GM18502 (cell line): Measurements from ENCODE around the gene ACAN.

Experiments
- ATAC-seq: cut with Tn5 transposase; IDR thresholded peaks from one replicate; pipeline ENCODE4 v1.9.1; 2021; ENCODE audit warnings: mild to moderate bottlenecking; ENCODE audit not compliant: unreplicated experiment, poor library complexity

ACAN gene

DNA sequence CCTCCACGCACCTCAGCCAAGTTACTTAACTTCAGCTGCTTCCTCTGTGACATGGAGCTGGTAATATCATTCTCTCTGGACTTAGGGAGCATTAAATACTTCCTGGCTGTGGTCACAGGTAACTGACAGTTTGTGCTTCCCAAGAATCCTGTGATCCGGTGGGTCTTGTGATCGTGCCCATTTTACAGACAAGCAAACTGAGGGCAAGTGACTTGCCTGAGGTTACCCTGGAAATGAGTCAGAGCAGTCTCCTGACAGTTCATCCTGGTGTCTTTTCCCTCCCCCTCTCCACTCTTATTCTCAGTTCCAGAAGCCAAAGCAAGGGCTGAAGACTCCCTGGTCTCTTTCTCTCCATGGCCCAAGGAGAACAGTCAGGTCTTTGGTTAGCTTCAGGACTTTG is 35.9 kb downstream of the ACAN start:
- ATAC-seq: no peak

DNA sequence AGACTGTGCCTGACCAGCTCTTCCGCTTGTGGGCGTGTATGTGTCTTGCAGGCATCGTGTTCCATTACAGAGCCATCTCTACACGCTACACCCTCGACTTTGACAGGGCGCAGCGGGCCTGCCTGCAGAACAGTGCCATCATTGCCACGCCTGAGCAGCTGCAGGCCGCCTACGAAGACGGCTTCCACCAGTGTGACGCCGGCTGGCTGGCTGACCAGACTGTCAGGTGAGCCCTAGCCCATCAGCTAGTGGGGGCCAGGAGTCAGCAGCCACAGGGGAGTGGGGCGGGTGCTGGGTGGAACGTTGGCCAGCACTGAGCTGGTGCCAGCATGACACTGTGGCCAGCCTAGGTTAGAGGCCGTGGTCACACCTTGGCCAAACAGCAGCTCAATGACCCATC is 36.7 kb downstream of the ACAN start:
- ATAC-seq: no peak

DNA sequence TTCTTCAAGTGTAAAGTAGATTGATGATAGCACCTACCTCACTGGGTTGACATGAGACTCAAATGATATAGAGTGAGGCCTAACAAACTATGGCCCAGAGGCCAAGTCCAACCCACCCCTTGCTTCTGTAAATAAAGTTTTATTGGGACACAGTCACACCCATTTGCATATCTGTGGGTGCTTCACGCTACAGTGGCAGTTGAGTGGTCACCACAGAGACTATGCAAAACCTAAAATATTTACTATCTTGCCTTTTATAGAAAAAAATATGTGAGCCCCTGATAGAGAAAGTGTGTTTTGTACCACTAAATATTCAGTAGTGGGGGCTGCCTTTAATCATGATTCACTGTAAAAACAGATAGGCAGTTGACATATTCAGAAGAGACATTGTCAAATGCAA is 38.0 kb downstream of the ACAN start:
- no peak for ATAC-seq

DNA sequence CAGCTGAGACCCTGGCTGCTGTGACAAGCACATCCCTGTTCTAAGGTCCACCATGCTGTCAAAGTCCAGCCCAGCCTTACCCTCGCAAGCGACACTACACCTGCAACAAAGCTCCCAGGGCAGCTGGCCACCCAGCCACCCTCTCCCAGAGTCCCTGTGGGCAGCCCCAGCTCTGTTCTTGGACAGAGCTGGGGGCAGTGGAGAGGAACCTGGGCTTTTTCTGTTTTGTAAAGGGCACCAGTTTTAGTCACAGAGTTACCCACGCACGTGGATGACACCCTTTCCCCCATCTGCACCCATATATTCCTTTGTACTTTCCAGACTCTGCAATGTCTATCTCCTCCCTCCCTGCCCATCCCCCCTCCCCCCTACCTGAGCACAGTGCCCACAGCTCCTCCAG is 38.9 kb downstream of the ACAN start:
- ATAC-seq: no peak

DNA sequence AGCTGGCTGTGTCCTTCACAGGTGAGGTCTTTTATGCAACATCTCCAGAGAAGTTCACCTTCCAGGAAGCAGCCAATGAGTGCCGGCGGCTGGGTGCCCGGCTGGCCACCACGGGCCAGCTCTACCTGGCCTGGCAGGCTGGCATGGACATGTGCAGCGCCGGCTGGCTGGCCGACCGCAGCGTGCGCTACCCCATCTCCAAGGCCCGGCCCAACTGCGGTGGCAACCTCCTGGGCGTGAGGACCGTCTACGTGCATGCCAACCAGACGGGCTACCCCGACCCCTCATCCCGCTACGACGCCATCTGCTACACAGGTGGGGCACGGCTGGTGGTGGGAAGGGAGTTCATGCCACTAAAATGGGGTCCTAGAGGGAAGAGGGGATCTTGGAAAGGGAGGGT is 40.1 kb downstream of the ACAN start:
- no peak for ATAC-seq

DNA sequence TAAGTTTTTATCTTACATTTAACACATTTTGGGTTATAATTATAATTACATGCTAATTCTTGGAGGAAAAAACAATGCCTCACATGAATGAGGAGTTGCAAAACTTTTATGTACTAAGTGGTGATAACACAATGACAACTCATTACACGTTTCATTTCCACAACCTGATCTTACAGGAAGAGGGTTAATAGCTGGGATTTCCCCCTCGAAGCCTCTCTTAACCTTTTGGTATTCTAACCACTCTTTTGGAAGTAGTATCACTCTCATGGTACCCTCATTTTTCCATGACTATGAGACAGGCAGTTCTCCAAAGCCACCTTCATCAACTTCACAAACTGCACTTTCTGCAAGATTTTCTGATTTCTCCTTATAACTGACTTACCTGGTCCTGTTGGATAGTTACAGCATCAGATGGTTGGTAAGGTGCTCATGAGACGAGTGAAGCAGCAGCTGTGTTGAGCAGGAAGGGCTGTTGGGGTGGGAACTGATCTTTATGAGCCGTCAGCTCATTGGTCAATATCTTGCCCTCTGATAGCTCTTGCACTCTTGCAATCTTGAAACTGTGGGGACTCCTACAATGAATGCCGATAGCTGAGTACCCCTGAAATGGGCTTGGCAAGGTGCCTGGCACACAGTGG is 41.6 kb downstream of the ACAN start:
- no peak for ATAC-seq

DNA sequence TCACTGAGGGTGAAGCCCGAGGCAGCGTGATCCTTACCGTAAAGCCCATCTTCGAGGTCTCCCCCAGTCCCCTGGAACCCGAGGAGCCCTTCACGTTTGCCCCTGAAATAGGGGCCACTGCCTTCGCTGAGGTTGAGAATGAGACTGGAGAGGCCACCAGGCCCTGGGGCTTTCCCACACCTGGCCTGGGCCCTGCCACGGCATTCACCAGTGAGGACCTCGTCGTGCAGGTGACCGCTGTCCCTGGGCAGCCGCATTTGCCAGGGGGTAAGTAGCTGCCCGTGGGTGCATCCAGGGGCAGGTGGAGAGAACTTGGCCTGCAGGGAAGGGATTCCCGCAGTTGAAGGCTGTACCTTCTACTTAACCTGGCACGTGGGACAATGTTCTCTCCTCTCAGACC is 42.4 kb downstream of the ACAN start:
- no peak for ATAC-seq

DNA sequence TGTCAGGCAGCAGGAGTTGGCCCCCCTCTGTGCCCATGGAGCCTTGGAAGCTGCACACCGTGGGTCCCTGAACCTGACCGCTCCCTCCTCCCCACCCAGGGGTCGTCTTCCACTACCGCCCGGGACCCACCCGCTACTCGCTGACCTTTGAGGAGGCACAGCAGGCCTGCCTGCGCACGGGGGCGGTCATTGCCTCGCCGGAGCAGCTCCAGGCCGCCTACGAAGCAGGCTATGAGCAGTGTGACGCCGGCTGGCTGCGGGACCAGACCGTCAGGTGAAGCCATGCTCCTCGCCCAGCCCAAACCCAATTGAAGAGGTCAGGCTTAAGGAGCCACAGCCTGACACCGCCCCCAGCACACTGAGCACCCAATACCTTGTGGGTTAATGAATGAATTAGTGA is 43.9 kb downstream of the ACAN start:
- ATAC-seq: no peak

DNA sequence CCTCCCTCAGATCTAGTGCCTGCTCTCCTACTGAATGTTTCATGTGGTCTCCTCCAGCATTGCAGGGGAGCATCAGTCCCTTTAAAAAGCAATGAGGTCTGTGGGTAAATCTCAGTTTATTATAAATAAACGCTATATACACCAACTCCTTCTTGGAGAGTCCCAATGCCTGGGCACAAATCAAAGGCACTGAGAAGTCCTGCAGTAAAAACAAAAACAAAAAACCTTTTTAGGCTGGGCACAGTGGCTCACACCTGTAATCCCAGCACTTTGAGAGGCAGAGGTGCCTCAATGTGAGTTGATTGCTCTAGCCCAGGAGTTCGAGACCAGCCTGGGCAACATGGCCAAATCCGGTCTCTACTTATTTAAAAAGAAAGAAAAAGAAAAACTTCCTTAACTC is 45.0 kb downstream of the ACAN start:
- ATAC-seq: no peak

DNA sequence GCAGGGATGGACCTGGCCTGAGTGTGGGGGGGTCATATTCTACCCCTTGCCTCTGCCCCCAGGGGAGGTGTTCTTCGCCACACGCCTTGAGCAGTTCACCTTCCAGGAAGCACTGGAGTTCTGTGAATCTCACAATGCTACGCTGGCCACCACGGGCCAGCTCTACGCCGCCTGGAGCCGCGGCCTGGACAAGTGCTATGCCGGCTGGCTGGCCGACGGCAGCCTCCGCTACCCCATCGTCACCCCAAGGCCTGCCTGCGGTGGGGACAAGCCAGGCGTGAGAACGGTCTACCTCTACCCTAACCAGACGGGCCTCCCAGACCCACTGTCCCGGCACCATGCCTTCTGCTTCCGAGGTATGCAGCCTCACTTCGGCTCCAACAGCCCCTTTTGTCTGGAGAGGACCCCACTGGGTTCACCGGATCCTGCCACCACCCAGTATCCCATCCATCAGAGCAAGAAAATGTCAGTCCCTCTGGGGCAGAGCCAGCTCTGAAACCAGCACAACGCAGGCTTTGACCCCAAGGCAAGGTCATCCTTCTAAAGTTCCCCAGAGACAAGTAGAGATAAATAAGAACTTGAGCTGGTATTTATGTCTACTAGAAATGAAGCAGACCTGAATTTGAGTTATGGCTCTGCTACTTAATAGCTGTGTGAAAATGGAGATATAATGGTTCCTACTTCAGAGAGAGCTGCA is 46.3 kb downstream of the ACAN start:
- ATAC-seq: no peak

DNA sequence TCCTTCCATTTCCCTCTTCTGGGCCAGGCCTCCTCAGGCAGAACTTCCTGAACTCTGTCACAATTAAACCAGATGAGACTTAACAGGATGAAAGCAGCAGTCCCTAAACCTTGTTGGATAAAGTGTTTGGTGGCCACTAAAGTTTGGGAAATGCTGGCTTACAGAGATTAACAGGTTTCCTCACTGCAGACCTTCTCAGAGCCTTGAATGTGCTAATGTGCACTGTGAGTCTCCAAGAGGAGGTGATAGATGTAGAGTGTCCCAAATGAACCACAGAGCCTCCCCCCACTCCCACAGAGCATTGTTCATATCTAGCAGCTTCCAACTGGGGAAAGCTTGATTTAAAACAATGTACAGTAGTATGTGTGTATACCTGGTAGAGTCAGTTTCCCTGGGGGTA is 49.2 kb downstream of the ACAN start:
- ATAC-seq: no peak

DNA sequence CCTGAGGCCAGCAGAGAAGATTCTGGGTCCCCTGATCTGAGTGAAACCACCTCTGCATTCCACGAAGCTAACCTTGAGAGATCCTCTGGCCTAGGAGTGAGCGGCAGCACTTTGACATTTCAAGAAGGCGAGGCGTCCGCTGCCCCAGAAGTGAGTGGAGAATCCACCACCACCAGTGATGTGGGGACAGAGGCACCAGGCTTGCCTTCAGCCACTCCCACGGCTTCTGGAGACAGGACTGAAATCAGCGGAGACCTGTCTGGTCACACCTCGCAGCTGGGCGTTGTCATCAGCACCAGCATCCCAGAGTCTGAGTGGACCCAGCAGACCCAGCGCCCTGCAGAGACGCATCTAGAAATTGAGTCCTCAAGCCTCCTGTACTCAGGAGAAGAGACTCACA is 55.7 kb downstream of the ACAN start:
- ATAC-seq: no peak

DNA sequence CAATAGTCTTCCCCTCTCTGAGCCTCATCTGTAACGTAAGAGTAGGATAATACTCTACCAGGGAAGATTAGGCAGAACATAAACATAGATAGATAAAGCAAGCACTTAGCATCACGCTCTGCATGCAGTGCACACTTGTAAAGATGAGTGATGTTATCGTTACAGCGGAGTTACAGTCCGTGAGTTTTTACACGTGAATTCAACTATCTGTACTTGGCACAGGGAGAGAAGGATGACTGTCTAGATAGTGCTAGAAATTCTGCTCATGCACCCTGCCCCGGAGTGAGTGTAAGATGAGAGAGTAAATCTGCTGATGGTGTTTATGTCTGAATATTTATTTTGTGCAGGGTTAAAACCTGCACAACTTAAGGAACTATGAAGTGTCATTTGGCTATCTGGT is 56.3 kb downstream of the ACAN start:
- ATAC-seq: no peak

DNA sequence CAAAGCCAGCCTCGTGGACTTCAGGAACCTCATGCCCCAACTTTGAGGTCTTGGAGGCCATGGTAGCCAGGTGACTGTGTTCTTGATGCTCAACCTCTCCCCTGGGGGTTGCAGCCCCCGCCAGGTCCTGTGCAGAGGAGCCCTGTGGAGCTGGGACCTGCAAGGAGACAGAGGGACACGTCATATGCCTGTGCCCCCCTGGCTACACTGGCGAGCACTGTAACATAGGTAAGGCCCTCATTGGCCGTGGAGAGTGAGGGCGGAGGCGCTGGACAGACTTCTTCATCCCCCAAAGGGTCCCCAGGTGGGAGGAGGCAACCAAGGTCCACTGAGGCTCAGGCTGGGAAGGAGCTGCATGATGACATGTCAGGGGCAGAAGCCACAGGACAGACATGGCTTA is 57.0 kb downstream of the ACAN start:
- ATAC-seq: no peak

DNA sequence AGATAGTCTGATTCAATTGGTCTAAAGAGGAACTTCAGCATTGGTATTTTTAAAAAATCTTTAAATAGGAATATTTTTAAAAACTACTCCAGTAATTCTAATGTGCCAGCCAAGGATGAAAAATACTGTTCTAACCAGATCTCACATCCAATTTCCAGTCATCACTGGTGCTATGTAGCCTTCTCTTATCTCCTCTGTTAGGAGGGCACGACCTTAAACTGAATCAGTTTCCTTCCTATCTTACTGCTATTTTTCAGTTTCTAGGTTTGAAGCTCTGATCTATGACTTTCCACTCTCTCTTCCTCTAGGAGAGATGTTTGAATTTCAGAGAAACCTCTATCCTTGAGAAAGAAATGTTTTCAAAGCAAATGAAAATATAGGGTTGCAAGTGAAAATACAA is 60.2 kb downstream of the ACAN start:
- ATAC-seq: no peak

DNA sequence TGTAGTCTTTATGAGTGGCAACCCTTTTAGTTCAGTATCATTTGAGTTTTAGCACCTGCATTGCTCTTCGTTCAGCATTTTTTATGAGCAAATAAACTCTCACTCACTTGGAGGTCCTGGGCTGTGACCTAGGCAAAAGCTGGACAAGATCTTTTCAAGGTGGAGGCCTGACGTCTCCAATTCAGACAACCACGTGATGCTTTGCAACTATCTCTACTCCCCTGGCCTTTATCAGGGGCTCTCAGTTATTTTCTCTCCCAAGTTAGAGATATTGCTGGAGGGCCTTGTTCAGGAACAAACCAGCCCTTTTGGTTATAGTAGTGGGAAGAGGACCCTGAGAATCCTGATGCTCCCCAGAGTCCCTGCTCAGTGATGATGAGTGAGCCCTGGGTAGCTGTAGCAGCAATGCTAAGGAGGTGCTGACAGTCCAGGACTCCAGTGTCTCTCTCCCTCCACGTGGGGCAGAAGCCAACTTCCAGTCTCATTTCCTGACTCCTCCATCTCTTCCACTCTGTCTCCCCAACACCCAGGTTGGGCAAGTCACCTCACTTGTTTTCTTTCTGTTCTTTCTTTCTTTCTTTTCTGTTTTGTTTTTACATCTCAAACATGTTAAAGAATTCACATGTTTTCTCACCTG is 61.7 kb downstream of the ACAN start:
- no peak for ATAC-seq

DNA sequence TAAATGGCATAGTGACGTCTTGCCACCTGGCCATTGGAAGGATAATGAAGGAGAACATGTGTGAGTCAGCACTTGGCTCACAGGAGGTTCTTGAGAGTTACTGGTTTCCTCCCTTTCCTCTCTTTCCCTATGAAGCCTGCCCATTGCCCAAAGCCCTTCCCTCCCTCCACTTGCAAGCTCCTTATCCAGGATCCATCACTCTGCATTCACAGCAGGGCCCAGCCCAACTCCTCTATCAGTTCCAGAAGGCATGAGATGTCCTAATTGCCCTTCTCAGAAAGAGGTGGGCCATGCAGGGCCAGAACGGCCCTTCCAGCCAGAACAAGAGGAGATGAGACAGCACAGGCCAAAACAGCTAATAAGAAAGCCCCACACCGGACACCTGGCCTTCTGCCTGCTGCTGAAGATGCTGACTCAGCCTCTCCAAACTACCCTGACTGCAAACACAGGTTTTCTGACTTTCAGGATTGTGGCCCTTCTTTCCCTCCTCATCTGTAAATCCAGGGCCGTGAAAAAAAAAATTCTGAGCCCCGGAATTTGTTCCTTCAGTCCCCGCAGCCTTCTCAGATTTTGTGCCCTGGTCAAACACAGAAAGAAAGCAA is 62.4 kb downstream of the ACAN start:
- ATAC-seq: no peak

DNA sequence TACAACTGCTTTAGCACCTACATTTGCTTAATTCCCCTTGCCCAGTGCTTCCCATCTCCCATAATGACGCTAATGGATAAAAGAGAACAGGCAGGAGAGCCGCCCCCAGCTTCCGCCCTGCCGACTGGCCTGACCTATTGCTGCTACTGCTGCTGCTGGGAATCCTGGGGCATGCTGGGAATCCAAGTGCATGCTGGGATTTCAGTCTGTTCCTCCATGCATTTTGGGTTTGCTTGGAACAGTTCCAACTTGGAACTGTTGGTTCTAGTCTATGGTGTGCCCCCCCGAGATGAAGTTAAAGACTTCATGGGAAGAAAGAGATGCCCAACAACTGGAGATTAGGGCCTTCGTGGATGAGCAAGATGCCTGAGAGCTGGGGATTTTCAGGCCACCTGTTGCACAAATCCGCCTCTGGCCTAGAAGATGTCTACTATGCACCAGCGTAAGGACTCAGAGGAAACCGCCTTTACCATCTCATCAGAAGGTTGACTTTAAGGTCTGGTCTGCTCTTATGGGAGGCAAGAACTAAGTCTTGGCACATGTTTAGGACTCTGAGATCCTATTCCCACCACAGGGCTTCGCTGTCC is 63.2 kb downstream of the ACAN start:
- no peak for ATAC-seq

DNA sequence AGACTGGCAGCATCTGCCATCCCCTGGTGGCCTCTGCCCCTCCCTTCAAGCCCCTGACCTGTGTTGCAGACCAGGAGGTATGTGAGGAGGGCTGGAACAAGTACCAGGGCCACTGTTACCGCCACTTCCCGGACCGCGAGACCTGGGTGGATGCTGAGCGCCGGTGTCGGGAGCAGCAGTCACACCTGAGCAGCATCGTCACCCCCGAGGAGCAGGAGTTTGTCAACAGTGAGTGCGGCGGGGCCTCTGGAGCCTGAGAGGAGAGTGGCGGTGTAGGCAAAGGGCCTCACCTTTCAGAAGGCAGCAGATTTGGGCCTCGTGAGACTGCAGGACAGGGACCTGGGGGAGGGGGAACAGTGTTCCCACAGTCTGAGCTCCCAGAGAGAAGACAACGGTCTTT is 68.1 kb downstream of the ACAN start:
- no peak for ATAC-seq

DNA sequence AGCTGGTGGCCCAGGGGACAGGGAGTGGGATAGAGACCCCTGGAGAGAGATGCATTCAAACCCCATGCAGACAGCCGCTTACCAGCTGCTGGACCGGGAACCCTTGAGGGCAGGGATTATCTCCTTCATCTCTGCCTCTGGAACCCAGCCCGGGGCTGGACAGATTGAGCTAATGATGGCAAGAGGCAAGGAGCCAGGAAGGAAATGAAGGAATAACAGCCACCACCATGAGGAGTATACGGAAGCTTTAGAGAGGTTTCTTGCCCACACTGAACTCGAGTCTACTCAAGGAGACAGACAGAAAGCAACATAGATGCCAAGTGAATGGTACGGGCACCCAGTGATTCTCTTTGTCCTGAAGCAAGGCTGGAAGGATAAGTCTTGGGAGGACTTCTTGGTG is 68.9 kb downstream of the ACAN start:
- no peak for ATAC-seq

DNA sequence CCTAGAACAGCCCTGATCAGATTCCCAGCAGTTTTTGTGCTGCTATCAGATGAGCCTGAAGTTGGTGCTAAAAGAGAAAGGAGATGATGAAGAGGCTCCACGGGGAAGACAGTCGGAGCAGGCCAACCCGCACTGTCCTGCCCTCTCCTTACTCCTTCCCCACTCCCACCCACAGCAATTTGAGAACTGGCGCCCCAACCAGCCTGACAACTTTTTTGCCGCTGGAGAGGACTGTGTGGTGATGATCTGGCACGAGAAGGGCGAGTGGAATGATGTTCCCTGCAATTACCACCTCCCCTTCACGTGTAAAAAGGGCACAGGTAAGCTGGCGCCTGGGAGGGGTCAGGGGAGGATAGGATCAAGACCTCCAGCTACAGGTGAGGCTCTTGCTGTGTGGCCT is 69.5 kb downstream of the ACAN start:
- no peak for ATAC-seq
